ENCODE data around the gene VPS51.
A peak's percentile ranks its signal among the peaks of the same experiment; 100 is the strongest.

The VPS51 gene

DNA sequence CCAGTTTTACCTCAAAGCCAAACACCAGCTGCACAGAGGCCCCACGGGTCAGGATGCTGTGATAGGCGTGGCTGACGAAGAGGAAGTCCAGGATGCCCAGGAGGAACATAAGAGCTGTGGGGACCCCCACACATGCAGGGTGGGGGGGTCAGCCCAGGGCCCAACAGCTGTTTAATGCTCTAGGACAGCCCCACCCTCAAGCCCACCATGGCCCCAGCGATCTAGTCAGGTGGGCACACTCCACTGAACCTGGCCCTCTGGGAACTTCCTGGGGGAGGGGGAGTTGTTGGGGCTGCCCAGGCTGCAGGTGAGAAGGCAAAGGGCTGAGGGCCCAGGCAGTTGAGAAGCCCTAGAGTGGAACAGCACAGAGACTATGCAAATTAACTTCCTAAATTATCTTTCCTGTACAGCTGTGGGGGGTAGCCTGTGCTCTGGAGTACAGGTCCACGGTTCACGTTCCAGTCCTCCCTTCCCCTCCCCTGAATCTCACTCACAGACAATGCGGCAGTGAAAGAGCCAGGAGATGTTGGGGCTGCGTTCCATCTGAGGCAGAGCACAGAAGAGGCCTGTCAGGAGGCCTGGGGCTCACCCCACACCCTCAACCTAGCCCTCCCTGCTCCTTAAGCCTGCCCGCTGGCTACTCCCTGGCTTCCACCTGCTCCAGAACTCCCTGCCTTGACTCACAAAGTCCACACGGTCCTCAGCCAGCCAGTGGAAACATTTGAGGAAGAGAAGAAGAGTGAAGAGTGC is 36.4 kb downstream of the VPS51 start:
- POLR2A ChIA-PET (ENCODE audit: low non-redundant PET), result interaction anchor here (2.7 kb wide), 1 partner anchor 11 kb away, joined by 9 read pairs; the partner anchor contains the start of genes FAU and MRPL49
- TF ChIP-seq, protein P1, sequence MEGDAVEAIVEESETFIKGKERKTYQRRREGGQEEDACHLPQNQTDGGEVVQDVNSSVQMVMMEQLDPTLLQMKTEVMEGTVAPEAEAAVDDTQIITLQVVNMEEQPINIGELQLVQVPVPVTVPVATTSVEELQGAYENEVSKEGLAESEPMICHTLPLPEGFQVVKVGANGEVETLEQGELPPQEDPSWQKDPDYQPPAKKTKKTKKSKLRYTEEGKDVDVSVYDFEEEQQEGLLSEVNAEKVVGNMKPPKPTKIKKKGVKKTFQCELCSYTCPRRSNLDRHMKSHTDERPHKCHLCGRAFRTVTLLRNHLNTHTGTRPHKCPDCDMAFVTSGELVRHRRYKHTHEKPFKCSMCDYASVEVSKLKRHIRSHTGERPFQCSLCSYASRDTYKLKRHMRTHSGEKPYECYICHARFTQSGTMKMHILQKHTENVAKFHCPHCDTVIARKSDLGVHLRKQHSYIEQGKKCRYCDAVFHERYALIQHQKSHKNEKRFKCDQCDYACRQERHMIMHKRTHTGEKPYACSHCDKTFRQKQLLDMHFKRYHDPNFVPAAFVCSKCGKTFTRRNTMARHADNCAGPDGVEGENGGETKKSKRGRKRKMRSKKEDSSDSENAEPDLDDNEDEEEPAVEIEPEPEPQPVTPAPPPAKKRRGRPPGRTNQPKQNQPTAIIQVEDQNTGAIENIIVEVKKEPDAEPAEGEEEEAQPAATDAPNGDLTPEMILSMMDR (conservative IDR thresholded peaks at IDR 0.05; ENCODE audit: low read depth), result no peak
- CTCF ChIA-PET, result interaction anchor here (0.5 kb wide), 1 partner anchor 74 kb away, joined by 3 read pairs; the partner anchor contains the start of gene NAALADL1
- DNase-seq (ENCODE audit: low spot score), result no peak
- H3K27ac ChIP-seq, result peak overlapping the region; percentile 96

DNA sequence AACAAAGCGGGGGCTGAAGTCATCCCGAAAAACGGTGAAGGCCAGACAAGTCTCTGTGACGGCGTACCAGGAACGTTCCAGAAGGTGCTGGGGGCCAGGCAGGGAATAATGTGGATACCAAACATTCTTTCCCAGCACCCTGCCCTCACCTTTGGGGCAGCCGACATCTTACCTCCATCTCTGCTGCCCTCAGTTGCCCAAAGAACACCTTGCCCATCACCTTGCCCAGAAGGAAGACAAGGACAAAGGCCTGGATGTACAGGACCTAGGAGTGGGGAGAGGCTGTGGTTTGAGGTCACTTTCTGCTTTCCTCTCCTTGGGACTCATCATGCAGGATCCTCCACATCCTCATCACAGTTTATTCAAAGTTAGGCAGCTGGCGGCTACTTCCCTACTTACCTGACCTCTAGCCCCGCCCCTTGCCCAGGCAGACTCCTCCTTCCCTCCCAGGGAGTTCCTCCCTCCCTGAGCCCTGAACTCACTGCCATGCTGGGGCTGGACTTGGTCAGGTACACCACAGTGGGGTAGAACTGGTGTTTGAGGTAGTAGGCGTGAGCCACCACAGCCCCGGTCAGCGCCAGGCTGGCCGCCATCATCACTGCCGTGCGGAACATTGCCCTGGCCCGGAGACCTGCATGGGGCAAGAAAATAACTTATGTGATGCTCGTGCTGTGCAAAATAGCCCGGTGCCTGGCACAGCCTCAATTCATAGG is 37.1 kb downstream of the VPS51 start:
- TF ChIP-seq, protein P1 (conservative IDR thresholded peaks at IDR 0.05; ENCODE audit: low read depth), result no peak
- peak overlapping the region; percentile 96 for H3K27ac ChIP-seq
- ChIA-PET POLR2A (ENCODE audit: low non-redundant PET) (interaction anchor here (0.5 kb wide), 2 partner anchors 10 to 214 kb away, joined by 3 to 8 read pairs; no protein-coding TSS in a partner anchor), CTCF (interaction anchor here (0.5 to 1.7 kb wide), 4 partner anchors 9 to 112 kb away, joined by 3 to 5 read pairs (median 3); partner anchors contain the start of gene NAALADL1)
- peak; percentile 78 for DNase-seq (ENCODE audit: low spot score)

DNA sequence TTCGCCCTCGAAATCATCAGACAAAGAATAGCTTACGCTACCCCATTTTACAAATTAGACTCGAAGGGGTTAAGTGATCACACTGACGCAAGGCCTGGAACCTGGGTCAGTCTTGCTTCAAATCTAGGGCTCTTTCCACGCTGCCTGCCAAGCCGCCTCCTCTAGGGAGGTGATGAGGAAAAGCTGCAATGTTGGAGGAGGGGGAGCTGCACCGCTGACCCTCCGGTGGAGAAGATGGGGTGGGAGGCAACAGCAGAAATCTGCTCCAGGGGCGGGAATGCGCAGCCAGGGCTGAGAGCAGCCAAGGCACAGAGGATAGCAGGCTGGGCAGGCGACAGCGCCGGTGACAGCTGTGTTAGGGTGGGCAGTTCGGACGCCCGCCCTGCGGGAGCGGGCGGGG is 37.7 kb downstream of the VPS51 start:
- CTCF ChIA-PET, result interaction anchor here (0.7 to 1.7 kb wide), 3 partner anchors 10 to 112 kb away, joined by 3 to 5 read pairs (median 3); no protein-coding TSS in a partner anchor
- DNase-seq (ENCODE audit: low spot score), result no peak
- TF ChIP-seq, protein P1 (conservative IDR thresholded peaks at IDR 0.05; ENCODE audit: low read depth), result no peak
- POLR2A ChIA-PET (ENCODE audit: low non-redundant PET), result interaction anchor here (0.5 to 0.6 kb wide), 3 partner anchors 11 to 214 kb away, joined by 3 to 8 read pairs (median 3); no protein-coding TSS in a partner anchor
- H3K27ac ChIP-seq, result peak overlapping the region; percentile 96

DNA sequence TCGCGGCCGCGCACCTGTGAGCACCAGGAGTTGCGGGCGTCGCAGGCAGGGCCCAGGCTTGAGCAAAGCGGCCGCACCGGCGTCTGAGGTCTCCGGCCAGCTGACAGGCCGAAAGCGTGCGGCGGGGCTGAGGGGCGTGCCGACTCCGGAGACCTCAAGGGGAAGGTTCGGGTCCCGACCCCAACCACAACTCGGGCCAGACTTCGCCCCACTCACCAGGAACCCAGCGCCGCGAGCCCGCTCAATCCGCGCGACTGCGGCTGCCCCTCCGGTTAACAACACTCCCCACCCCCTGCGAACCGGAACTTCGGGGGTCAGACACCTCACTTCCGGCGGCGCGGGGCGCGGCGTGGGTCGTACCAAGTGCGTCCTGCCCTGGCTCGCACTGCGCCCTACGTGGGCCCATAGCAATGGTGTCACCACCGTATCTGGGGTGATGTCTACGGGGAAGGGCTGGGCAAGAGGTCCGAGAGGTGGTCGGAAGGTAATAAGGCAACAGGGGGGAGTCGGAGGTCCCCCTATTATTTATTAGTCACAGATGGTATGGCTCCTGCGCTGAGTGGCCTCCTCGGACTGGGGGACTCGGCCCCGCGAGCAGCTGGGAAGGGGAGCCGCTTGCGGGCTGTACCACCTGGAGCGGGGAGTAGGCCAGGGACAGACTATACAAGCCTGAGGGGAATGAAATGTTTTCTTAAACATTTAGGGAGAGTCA is 38.4 kb downstream of the VPS51 start, which contains the start of gene SYVN1:
TSS of gene SYVN1 (minus strand) at position 280 of the 712 bp plus-strand sequence. CDS start 918 bp downstream, outside the sequence.
- TF ChIP-seq, protein P1 (conservative IDR thresholded peaks at IDR 0.05; ENCODE audit: low read depth), result no peak
- POLR2A ChIA-PET (ENCODE audit: low non-redundant PET), result interaction anchor here (0.6 to 2.2 kb wide), 7 partner anchors 12 to 216 kb away, joined by 3 to 9 read pairs (median 3); partner anchors contain the start of genes FAU and MRPL49
- H3K27ac ChIP-seq, result peak within 1 kb of the TSS; percentile 96
- peak; percentile 93 for DNase-seq (ENCODE audit: low spot score)
- CTCF ChIA-PET, result interaction anchor here (0.7 to 1.7 kb wide), 3 partner anchors 10 to 46 kb away, joined by 3 to 5 read pairs (median 3); no protein-coding TSS in a partner anchor

DNA sequence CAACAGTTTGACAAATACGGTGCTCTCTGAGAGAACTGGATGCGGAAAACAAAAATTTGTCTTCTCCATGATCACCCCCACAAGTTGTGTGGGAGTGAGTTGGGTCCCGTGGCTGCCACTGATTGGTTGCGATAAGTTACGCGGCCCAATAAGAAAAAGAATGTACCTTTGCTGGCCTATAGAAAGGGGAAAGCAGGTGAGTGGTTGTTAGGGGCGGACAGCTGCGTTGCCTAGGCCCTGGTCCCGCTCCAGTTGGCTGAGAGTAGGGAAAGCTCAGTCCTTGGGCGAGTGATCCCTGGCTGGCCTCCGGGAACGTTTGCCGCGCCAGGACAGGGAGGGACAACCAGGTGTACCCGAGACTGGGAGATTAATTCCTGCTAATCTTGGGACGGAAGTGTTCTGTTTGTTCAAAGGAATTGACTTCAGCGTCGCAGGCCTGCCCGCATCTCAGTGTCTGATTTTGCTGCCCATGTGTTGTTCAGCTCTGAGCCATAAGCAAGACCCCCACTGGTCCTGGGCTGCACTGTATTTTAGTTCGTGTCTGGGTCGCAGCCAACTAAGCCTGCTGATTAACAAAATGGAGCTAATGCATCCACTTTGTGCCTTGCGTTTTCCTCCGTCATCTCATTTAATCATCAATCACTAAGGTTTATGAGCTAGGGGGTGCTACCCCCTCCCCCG is 39.1 kb downstream of the VPS51 start:
- ChIA-PET CTCF (interaction anchor here (0.7 to 1.7 kb wide), 2 partner anchors 15 to 45 kb away, joined by 3 to 5 read pairs; no protein-coding TSS in a partner anchor), POLR2A (ENCODE audit: low non-redundant PET) (interaction anchor here (0.7 to 2.2 kb wide), 7 partner anchors 13 to 216 kb away, joined by 3 to 11 read pairs (median 5); partner anchors contain the start of genes CAPN1, FAU and MRPL49)
- TF ChIP-seq, protein P1 (conservative IDR thresholded peaks at IDR 0.05; ENCODE audit: low read depth), result no peak

More for the DNA sequence above, 39.1 kb downstream of the VPS51 start:
- peak overlapping the region; percentile 96 for H3K27ac ChIP-seq
- DNase-seq (ENCODE audit: low spot score), result peak; percentile 99
